ENCODE results near the gene UBALD1. TPM values are rescaled to one million over a fixed set of nuclear protein-coding genes. Genes with fewer than 3 reads are reported as not detected.

Gene UBALD1
- total and polyA plus RNA-seq, 9 of the 15 experiments (the other 6 are each of a cell fraction or from before 2014, with no cell fraction given): 1.3 to 38.0 (median 6.2) TPM; not detected in 2

GRCh38 chr16:4634768-4635167, 20.1 kb upstream of the UBALD1 start:
- Histone ChIP-seq H3K79me2 (ENCODE audit: control insufficient read depth, insufficient read depth, low read length) (peaks cover 36% of the 10 kb centered on the region), H3K9me3 (replicated peaks; ENCODE audit: control insufficient read depth, insufficient read depth, low read depth, low read length) (0 out of 2 replicates have a peak, but pooled peaks cover 3% of the 10 kb centered on the region), H3K9me1 (ENCODE audit: control insufficient read depth, insufficient read depth, low read length) (peaks cover 3% of the 10 kb centered on the region), H2AFZ (ENCODE audit: low read depth, low read length) (no peak overlapping the region), H3K4me3 (no peak overlapping the region), H3K27me3 (ENCODE audit: control insufficient read depth in 2 of 2, insufficient read depth in 2 of 2, low read length in 2 of 2) (no peaks in the 10 kb centered on the region), H3K36me3 (ENCODE audit: control insufficient read depth, insufficient read depth, low read length) (peaks cover 19% of the 10 kb centered on the region; the same call in 1 of the 3 replicates), H4K20me1 (replicated peaks; ENCODE audit: control insufficient read depth, insufficient read depth, low read length) (no peaks in the 10 kb centered on the region; the same call in 1 of the 2 replicates), H3K4me1 (replicated peaks in 1 of 2; ENCODE audit: control insufficient read depth in 2 of 2, insufficient read depth in 2 of 2, low read length in 2 of 2) (peaks cover 0 to 19% of the 10 kb centered on the region in 2 experiments; a peak in 1 of 5 replicates), H3K27ac (ENCODE audit: extremely low read depth, low read depth, low read length) (no peak overlapping the region), H3K4me2 (ENCODE audit: insufficient read depth, low read length) (no peak overlapping the region), H3K9ac (ENCODE audit: insufficient read depth in 1 of 2, low read depth in 2 of 2, low read length in 2 of 2) (peak overlapping the region in 1 of 2 experiments; percentile 6; a peak in 1 of 4 replicates)
- FAIRE-seq (no peak), ATAC-seq (no peak), DNase-seq (ENCODE audit: extremely low read depth in 1 of 4, low spot score in 3 of 4) (no peak)
- in situ Hi-C loops (cut with MboI): no loop called here
- intact Hi-C loops (cut with micrococcal nuclease): no loop called here
- no TSS peak for BruUV-seq (replicated peaks)
- TF ChIP-seq ZNF655 (CRISPR knock-in tag; IDR thresholded peaks at IDR 0.05) (no peak), ZNF586 (CRISPR knock-in tag; conservative IDR thresholded peaks at IDR 0.05) (no peak), NR3C1 (CRISPR knock-in tag; IDR thresholded peaks at IDR 0.05) (no peak), BHLHE40 (IDR thresholded peaks at IDR 0.05; ENCODE audit: low read length) (no peak), ZNF165 (CRISPR knock-in tag; IDR thresholded peaks at IDR 0.05; ENCODE audit: borderline replicate concordance) (no peak), DDX20 (tag; IDR thresholded peaks at IDR 0.05; ENCODE audit: low read depth) (no peak), ARID1B (IDR thresholded peaks at IDR 0.05) (no peak), RBM14 (IDR thresholded peaks at IDR 0.05; ENCODE audit: borderline replicate concordance, insufficient read depth, low read depth, low read length) (no peak), ZNF253 (CRISPR knock-in tag; conservative IDR thresholded peaks at IDR 0.05) (no peak), ZNF785 (CRISPR knock-in tag; IDR thresholded peaks at IDR 0.05) (no peak), GTF2A2 (tag; IDR thresholded peaks at IDR 0.05) (no peak), ATF3 (IDR thresholded peaks at IDR 0.05) (no peak), ATF3 (CRISPR knock-in tag; conservative IDR thresholded peaks at IDR 0.05) (no peak), MTA3 (IDR thresholded peaks at IDR 0.05; ENCODE audit: borderline replicate concordance) (no peak)
- ChIA-PET CTCF (ENCODE audit: low intra/inter-chr PET ratio) (no interaction called here), POLR2A (interaction anchor here (1.0 to 1.7 kb wide), 2 partner anchors 10 to 17 kb away, joined by 3 to 8 read pairs; partner anchors contain the start of gene MGRN1)
- 90% methylated on average over 6 of the region's 12 CpGs for WGBS (ENCODE audit: insufficient coverage, low coverage, missing lambda C conversion rate)
